ENCODE results near the gene DTX3.

The DTX3 gene

GRCh38 chr12:57657744-57658143 lies 53.1 kb downstream of the DTX3 start:
- Mint-ChIP-seq H3K27ac (no peak overlapping the region), H3K4me1 (no peaks in the 10 kb centered on the region), H3K27me3 (ENCODE audit: low read depth, poor library complexity) (peaks cover 22% of the 10 kb centered on the region), H3K9me3 (peaks cover 76% of the 10 kb centered on the region), H3K4me3 (no peak overlapping the region), H3K36me3 (ENCODE audit: low read depth) (no peaks in the 10 kb centered on the region)
- DNase-seq, result no peak
- no peak for TF ChIP-seq CTCF (IDR thresholded peaks at IDR 0.05)

- no peak for DNase-seq
- H3K9me3 Mint-ChIP-seq, result peaks cover 77% of the 10 kb centered on the region
- no peak overlapping the region for H3K4me3 Mint-ChIP-seq
- H3K27ac Mint-ChIP-seq, result no peak overlapping the region
- H3K4me1 Mint-ChIP-seq, result no peaks in the 10 kb centered on the region
- H3K36me3 Mint-ChIP-seq (ENCODE audit: low read depth), result no peaks in the 10 kb centered on the region
- no peak for TF ChIP-seq CTCF (IDR thresholded peaks at IDR 0.05)
- H3K27me3 Mint-ChIP-seq (ENCODE audit: low read depth, poor library complexity), result peaks cover 20% of the 10 kb centered on the region
Measured at GRCh38 chr12:57658890-57659289, 54.3 kb downstream of the DTX3 start.

Measured in nephron progenitor cell (in vitro differentiated cells).